HEK293 (cell line): ENCODE results near the gene RASA2.

Source experiments
- FEZF1 ChIP-seq: fragments of 450-650 bp; formaldehyde crosslinking; IDR thresholded peaks from 2 replicates; pipeline ENCODE4 v1.5.1; 2016; ENCODE audit warnings: missing biosample characterization, missing genetic modification characterization
- GLI4 ChIP-seq: fragments of 450-650 bp; formaldehyde crosslinking; IDR thresholded peaks from 2 replicates; pipeline ENCODE4 v1.5.1; 2016; ENCODE audit warnings: missing biosample characterization, missing genetic modification characterization
- ZBTB1 ChIP-seq: fragments of 450-650 bp; formaldehyde crosslinking; IDR thresholded peaks from 2 replicates; pipeline ENCODE4 v1.5.1; 2016; ENCODE audit warnings: missing biosample characterization, missing genetic modification characterization
- ZBTB8A ChIP-seq: fragments of 450-650 bp; formaldehyde crosslinking; IDR thresholded peaks from 2 replicates; pipeline ENCODE4 v1.5.1; 2016; ENCODE audit warnings: missing biosample characterization, missing genetic modification characterization
- ZNF184 ChIP-seq: fragments of 450-650 bp; IDR thresholded peaks from 2 replicates; pipeline ENCODE4 v1.5.1; 2018; ENCODE audit warnings: missing biosample characterization, mild to moderate bottlenecking, missing genetic modification characterization
- ZNF768 ChIP-seq: fragments of 450-650 bp; formaldehyde crosslinking; IDR thresholded peaks from 2 replicates; pipeline ENCODE4 v1.5.1; 2018; ENCODE audit warnings: missing biosample characterization, mild to moderate bottlenecking, missing genetic modification characterization
- TF ChIP-seq, protein P1 (sequence below): fragments of 450-650 bp; formaldehyde crosslinking; IDR thresholded peaks from 2 replicates; pipeline ENCODE4 v1.5.1; 2016; ENCODE audit warnings: missing biosample characterization, missing genetic modification characterization

DNA sequence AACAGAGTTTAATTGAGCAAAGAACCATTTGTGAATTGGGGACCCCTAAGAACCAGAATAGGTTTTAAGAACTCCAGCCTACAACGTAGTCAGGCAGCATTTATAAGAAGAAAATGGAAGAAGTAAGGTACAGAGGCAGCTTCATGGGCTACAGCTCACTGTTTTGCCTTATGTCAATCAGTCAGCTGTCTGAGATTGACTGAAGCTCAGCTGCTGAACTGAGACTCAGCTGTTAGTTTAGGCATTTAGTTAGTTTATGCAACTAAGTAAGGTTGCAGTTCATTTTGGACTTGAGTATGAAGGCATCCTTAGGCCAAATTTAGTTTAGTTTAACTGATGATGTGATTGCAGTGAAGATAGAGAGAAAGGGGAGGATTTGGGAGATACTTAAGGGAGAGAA lies 34.1 kb upstream of the RASA2 start:
- no peak for TF ChIP-seq FEZF1 (tag by site-specific recombination)
- TF ChIP-seq GLI4 (tag by site-specific recombination), result no peak
- TF ChIP-seq ZBTB8A (tag by site-specific recombination), result no peak
- TF ChIP-seq ZBTB1 (tag by site-specific recombination), result no peak
- TF ChIP-seq ZNF184 (tag by site-specific recombination), result no peak
- TF ChIP-seq, protein P1, sequence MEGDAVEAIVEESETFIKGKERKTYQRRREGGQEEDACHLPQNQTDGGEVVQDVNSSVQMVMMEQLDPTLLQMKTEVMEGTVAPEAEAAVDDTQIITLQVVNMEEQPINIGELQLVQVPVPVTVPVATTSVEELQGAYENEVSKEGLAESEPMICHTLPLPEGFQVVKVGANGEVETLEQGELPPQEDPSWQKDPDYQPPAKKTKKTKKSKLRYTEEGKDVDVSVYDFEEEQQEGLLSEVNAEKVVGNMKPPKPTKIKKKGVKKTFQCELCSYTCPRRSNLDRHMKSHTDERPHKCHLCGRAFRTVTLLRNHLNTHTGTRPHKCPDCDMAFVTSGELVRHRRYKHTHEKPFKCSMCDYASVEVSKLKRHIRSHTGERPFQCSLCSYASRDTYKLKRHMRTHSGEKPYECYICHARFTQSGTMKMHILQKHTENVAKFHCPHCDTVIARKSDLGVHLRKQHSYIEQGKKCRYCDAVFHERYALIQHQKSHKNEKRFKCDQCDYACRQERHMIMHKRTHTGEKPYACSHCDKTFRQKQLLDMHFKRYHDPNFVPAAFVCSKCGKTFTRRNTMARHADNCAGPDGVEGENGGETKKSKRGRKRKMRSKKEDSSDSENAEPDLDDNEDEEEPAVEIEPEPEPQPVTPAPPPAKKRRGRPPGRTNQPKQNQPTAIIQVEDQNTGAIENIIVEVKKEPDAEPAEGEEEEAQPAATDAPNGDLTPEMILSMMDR (tag by site-specific recombination), result no peak
- TF ChIP-seq ZNF768 (tag by site-specific recombination), result no peak
